ENCODE data around the gene ACVRL1. TPM values are rescaled to one million over a fixed set of nuclear protein-coding genes. Genes with fewer than 3 reads are reported as not detected.

ACVRL1 gene
- total RNA-seq, 2 experiments from 2014 or later: not detected

- ChIA-PET POLR2A (no interaction called here), CTCF (no interaction called here)
- Histone ChIP-seq H3K27me3 (ENCODE audit: control insufficient read depth in 1 of 2, insufficient read depth in 2 of 2, low read length in 2 of 2) (no peaks in the 10 kb centered on the region), H3K4me1 (ENCODE audit: insufficient read depth, low read length) (no peaks in the 10 kb centered on the region), H3K36me3 (ENCODE audit: insufficient read depth, low read length) (no peaks in the 10 kb centered on the region), H3K27ac (ENCODE audit: low read depth in 1 of 2, low read length in 2 of 2) (no peak overlapping the region), H3K9me3 (ENCODE audit: control insufficient read depth in 1 of 2, insufficient read depth in 1 of 2, low read length in 2 of 2) (peaks cover 0 to 5% of the 10 kb centered on the region in 2 experiments), H3K4me3 (ENCODE audit: low read length) (no peak overlapping the region)
- Mint-ChIP-seq H3K36me3 (ENCODE audit: low read depth) (no peaks in the 10 kb centered on the region), H3K4me3 (no peak overlapping the region), H3K9me3 (no peaks in the 10 kb centered on the region), H3K27me3 (peaks cover 10% of the 10 kb centered on the region), H3K4me1 (ENCODE audit: low read depth) (no peaks in the 10 kb centered on the region), H3K27ac (no peak overlapping the region)
- intact Hi-C loops (cut with DNase I, micrococcal nuclease): no loop called here
- TF ChIP-seq CTCF (IDR thresholded peaks at IDR 0.05): no peak
- DNase-seq: no peak
- ATAC-seq (ENCODE audit: poor library complexity): no peak
Measured at GRCh38 chr12:51898937-51899336, 8.4 kb upstream of the ACVRL1 start.

GRCh38 chr12:51900323-51900889, 6.9 kb upstream of the ACVRL1 start:
- TF ChIP-seq CTCF (IDR thresholded peaks at IDR 0.05): no peak
- H3K36me3 Mint-ChIP-seq (ENCODE audit: low read depth): no peaks in the 10 kb centered on the region
- POLR2A ChIA-PET: no interaction called here

GRCh38 chr12:51901121-51901817, 6.0 kb upstream of the ACVRL1 start:
- H3K36me3 Mint-ChIP-seq (ENCODE audit: low read depth): no peaks in the 10 kb centered on the region
- peaks cover 14% of the 10 kb centered on the region for H3K27me3 Mint-ChIP-seq
- H3K36me3 ChIP-seq (ENCODE audit: insufficient read depth, low read length): no peaks in the 10 kb centered on the region
- no peaks in the 10 kb centered on the region for H3K9me3 Mint-ChIP-seq
- H3K4me3 ChIP-seq (ENCODE audit: low read length): no peak overlapping the region
- H3K27ac ChIP-seq (ENCODE audit: low read depth in 1 of 2, low read length in 2 of 2): no peak overlapping the region
- H3K4me1 ChIP-seq (ENCODE audit: insufficient read depth, low read length): no peaks in the 10 kb centered on the region
- intact Hi-C loops (cut with DNase I, micrococcal nuclease): no loop called here
- no peaks in the 10 kb centered on the region for H3K4me1 Mint-ChIP-seq (ENCODE audit: low read depth)
- TF ChIP-seq CTCF (IDR thresholded peaks at IDR 0.05): no peak
- no peak for ATAC-seq (ENCODE audit: poor library complexity)
- H3K4me3 Mint-ChIP-seq: no peak overlapping the region
- peaks cover 0 to 5% of the 10 kb centered on the region in 2 experiments for H3K9me3 ChIP-seq (ENCODE audit: control insufficient read depth in 1 of 2, insufficient read depth in 1 of 2, low read length in 2 of 2)
- no peak for DNase-seq
- ChIA-PET CTCF (no interaction called here), POLR2A (no interaction called here)
- no peak overlapping the region for H3K27ac Mint-ChIP-seq
- peaks cover 2 to 4% of the 10 kb centered on the region in 2 experiments for H3K27me3 ChIP-seq (ENCODE audit: control insufficient read depth in 1 of 2, insufficient read depth in 2 of 2, low read length in 2 of 2)

More at GRCh38 chr12:51900323-51900889, 6.9 kb upstream of the ACVRL1 start:
- H3K4me1 Mint-ChIP-seq (ENCODE audit: low read depth): no peaks in the 10 kb centered on the region
- intact Hi-C loops (cut with DNase I, micrococcal nuclease): no loop called here
- no peaks in the 10 kb centered on the region for H3K27me3 ChIP-seq (ENCODE audit: control insufficient read depth in 1 of 2, insufficient read depth in 2 of 2, low read length in 2 of 2)
- H3K4me1 ChIP-seq (ENCODE audit: insufficient read depth, low read length): no peaks in the 10 kb centered on the region
- no peaks in the 10 kb centered on the region for H3K9me3 Mint-ChIP-seq
- ATAC-seq (ENCODE audit: poor library complexity): no peak
- no peak overlapping the region for H3K27ac ChIP-seq (ENCODE audit: low read depth in 1 of 2, low read length in 2 of 2)
- H3K27ac Mint-ChIP-seq: no peak overlapping the region
- CTCF ChIA-PET: no interaction called here
- H3K4me3 Mint-ChIP-seq: no peak overlapping the region
- no peak for DNase-seq
- peaks cover 0 to 5% of the 10 kb centered on the region in 2 experiments for H3K9me3 ChIP-seq (ENCODE audit: control insufficient read depth in 1 of 2, insufficient read depth in 1 of 2, low read length in 2 of 2)
- H3K27me3 Mint-ChIP-seq: peaks cover 10% of the 10 kb centered on the region
- H3K36me3 ChIP-seq (ENCODE audit: insufficient read depth, low read length): no peaks in the 10 kb centered on the region
- no peak overlapping the region for H3K4me3 ChIP-seq (ENCODE audit: low read length)

Measured in CD4-positive, alpha-beta T cell (primary cell).